PFSK-1 (cell line): ENCODE data around the gene BFSP1.

Experiments
- FOXP2 ChIP-seq: optimal IDR thresholded peaks from 2 replicates; pipeline ENCODE3; 2011; ENCODE audit warnings: borderline replicate concordance, control low read depth, inconsistent platforms; ENCODE audit not compliant: insufficient read depth; ENCODE audit errors: extremely low read length, extremely low read depth
- POLR2AphosphoS5 ChIP-seq: IDR thresholded peaks from 2 replicates; pipeline ENCODE4 v1.6.1; 2012; ENCODE audit warnings: low read depth, mild to moderate bottlenecking, control low read depth, low read length, moderate library complexity
- REST ChIP-seq, 2 experiments: IDR thresholded peaks; 2 replicates each; pipeline versions ENCODE4 v1.6.1 to v1.8.0; 2011 to 2012; ENCODE audit warnings: low read depth in 2 of 2, low read length in 2 of 2, control low read depth in 1 of 2, inconsistent platforms in 1 of 2, mild to moderate bottlenecking in 1 of 2, moderate library complexity in 1 of 2; ENCODE audit not compliant: insufficient read depth in 1 of 2
- SIN3A ChIP-seq: IDR thresholded peaks from 2 replicates; pipeline ENCODE4 v1.6.1; 2012; ENCODE audit warnings: mild to moderate bottlenecking, low read length, moderate library complexity, borderline replicate concordance; ENCODE audit not compliant: insufficient read depth
- TAF1 ChIP-seq: IDR thresholded peaks from 2 replicates; pipeline ENCODE4 v1.6.1; 2012; ENCODE audit warnings: low read length, control low read depth, borderline replicate concordance; ENCODE audit not compliant: insufficient read depth

The BFSP1 gene

GRCh38 chr20:17485017-17485416, 46.2 kb downstream of the BFSP1 start:
- TF ChIP-seq REST (IDR thresholded peaks at IDR 0.05; ENCODE audit: insufficient read depth in 1 of 2, low read depth in 2 of 2, low read length in 2 of 2) (no peak), FOXP2 (no peak), POLR2AphosphoS5 (no peak), SIN3A (no peak), TAF1 (no peak)

- TF ChIP-seq FOXP2 (no peak), REST (IDR thresholded peaks at IDR 0.05; ENCODE audit: insufficient read depth in 1 of 2, low read depth in 2 of 2, low read length in 2 of 2) (no peak), POLR2AphosphoS5 (no peak)
Measured at GRCh38 chr20:17482536-17482935, 48.6 kb downstream of the BFSP1 start.

- no peak for TF ChIP-seq TAF1
- no peak for TF ChIP-seq SIN3A
- no peak for TF ChIP-seq POLR2AphosphoS5
- no peak for TF ChIP-seq REST (IDR thresholded peaks at IDR 0.05; ENCODE audit: insufficient read depth in 1 of 2, low read depth in 2 of 2, low read length in 2 of 2)
- TF ChIP-seq FOXP2 = no peak
Measured at GRCh38 chr20:17481661-17482060, 49.5 kb downstream of the BFSP1 start.

GRCh38 chr20:17480696-17481095, 50.5 kb downstream of the BFSP1 start:
- TF ChIP-seq SIN3A = no peak
- no peak for TF ChIP-seq REST (IDR thresholded peaks at IDR 0.05; ENCODE audit: insufficient read depth in 1 of 2, low read depth in 2 of 2, low read length in 2 of 2)
- TF ChIP-seq POLR2AphosphoS5 = no peak
- TF ChIP-seq TAF1 = no peak
- TF ChIP-seq FOXP2 = no peak

- no peak for TF ChIP-seq REST (IDR thresholded peaks at IDR 0.05; ENCODE audit: insufficient read depth in 1 of 2, low read depth in 2 of 2, low read length in 2 of 2)
- TF ChIP-seq FOXP2 = no peak
- TF ChIP-seq POLR2AphosphoS5 = no peak
- no peak for TF ChIP-seq SIN3A
- no peak for TF ChIP-seq TAF1
Measured at GRCh38 chr20:17479063-17479657, 52.0 kb downstream of the BFSP1 start.
